H1 (cell line): ENCODE results near the gene NLRC5. TPM values are rescaled to one million over a fixed set of nuclear protein-coding genes. Genes with fewer than 3 reads are reported as not detected.

ENCODE experiments used
- CTCF ChIA-PET: fragments of 300-600 bp; sonication (Branson Sonifier 250); formaldehyde crosslinking; loops from one replicate; lab custom pipeline; 2021; ENCODE audit not compliant: partially characterized antibody; lab: Charles Lee
- POLR2A ChIA-PET: fragments of 300-600 bp; sonication (Branson Sonifier 250); formaldehyde crosslinking; loops from one replicate; lab custom pipeline; 2021; ENCODE audit warnings: inconsistent platforms; ENCODE audit not compliant: partially characterized antibody; lab: Charles Lee
- DNase-seq, 2 experiments: peaks; one replicate each; pipeline versions ENCODE4 v3.0.0 to v3.0.0-alpha.2; 2010 to 2022; ENCODE audit warnings: low spot score in 2 of 2, low read depth in 1 of 2, mixed read lengths in 1 of 2
- FAIRE-seq: peaks from 2 replicates; lab custom pipeline; 2011; peaks lifted over from hg19 to GRCh38; lab: Jason Lieb, UNC
- H2AFZ ChIP-seq: 2 replicates; pipeline ENCODE4 v1.8.1; 2012; ENCODE audit warnings: low read length, inconsistent platforms
- H2AK5ac ChIP-seq: 2 replicates; pipeline ENCODE4 v1.6.1; 2013; ENCODE audit warnings: low read depth, low read length
- H2BK120ac ChIP-seq: replicated peaks from 2 replicates; pipeline ENCODE3; 2013; ENCODE audit warnings: low read depth, low read length, inconsistent platforms
- H2BK12ac ChIP-seq: 2 replicates; pipeline ENCODE4 v1.6.1; 2013; ENCODE audit warnings: low read depth, low read length
- H2BK15ac ChIP-seq: 2 replicates; pipeline ENCODE4 v1.6.1; 2013; ENCODE audit warnings: low read length
- H2BK20ac ChIP-seq: 2 replicates; pipeline ENCODE4 v1.6.1; 2013; ENCODE audit warnings: low read length
- H2BK5ac ChIP-seq: 2 replicates; pipeline ENCODE4 v1.6.1; 2013; ENCODE audit warnings: low read depth, low read length
- H3K14ac ChIP-seq: 2 replicates; pipeline ENCODE4 v1.6.1; 2013; ENCODE audit warnings: inconsistent platforms; ENCODE audit not compliant: insufficient read length
- H3K18ac ChIP-seq: 2 replicates; pipeline ENCODE4 v1.6.1; 2013; ENCODE audit warnings: low read length; ENCODE audit errors: extremely low read depth
- H3K23ac ChIP-seq: 2 replicates; pipeline ENCODE4 v1.6.1; 2013; ENCODE audit warnings: inconsistent platforms; ENCODE audit not compliant: insufficient read length
- H3K23me2 ChIP-seq: 2 replicates; pipeline ENCODE4 v1.6.1; 2013; ENCODE audit warnings: low read depth, low read length
- H3K27ac ChIP-seq: 2 replicates; pipeline ENCODE4 v1.6.1; 2011; ENCODE audit warnings: low read depth, low read length, inconsistent platforms
- H3K27me3 ChIP-seq, 4 experiments: replicated peaks in 1 of 4; 1 replicate in 1 of 4; 2 replicates in 3 of 4; pipeline versions ENCODE4 v1.6.1 to v1.8.1; 2011 to 2013; ENCODE audit warnings: low read length in 3 of 4, mild to moderate bottlenecking in 3 of 4, inconsistent platforms in 2 of 4, mixed read lengths in 2 of 4, moderate library complexity in 1 of 4; ENCODE audit not compliant: control insufficient read depth in 3 of 4, insufficient read depth in 3 of 4; ENCODE audit errors: extremely low read depth in 1 of 4
- H3K36me3 ChIP-seq, 4 experiments: 2 replicates each; pipeline versions ENCODE4 v1.6.1 to v1.8.1; 2011 to 2013; ENCODE audit warnings: mild to moderate bottlenecking in 4 of 4, low read length in 3 of 4, moderate library complexity in 2 of 4, control low read depth in 1 of 4, inconsistent platforms in 1 of 4; ENCODE audit not compliant: insufficient read depth in 4 of 4, control insufficient read depth in 2 of 4
- H3K4ac ChIP-seq: replicated peaks from 2 replicates; pipeline ENCODE3; 2013; ENCODE audit warnings: low read length, low read depth, mixed read lengths, inconsistent platforms; ENCODE audit not compliant: insufficient read length
- H3K4me1 ChIP-seq, 4 experiments: replicated peaks in 1 of 4; 1 replicate in 1 of 4; 2 replicates in 3 of 4; pipeline versions ENCODE4 v1.6.1 to v1.8.1; 2011 to 2013; ENCODE audit warnings: low read length in 3 of 4, inconsistent platforms in 2 of 4, mixed read lengths in 1 of 4; ENCODE audit not compliant: insufficient read depth in 4 of 4, control insufficient read depth in 3 of 4
- H3K4me2 ChIP-seq, 2 experiments: 2 replicates each; pipeline versions ENCODE4 v1.6.1 to v1.8.1; 2011 to 2013; ENCODE audit warnings: low read depth in 2 of 2, low read length in 2 of 2, control low read depth in 1 of 2, inconsistent platforms in 1 of 2, mild to moderate bottlenecking in 1 of 2; ENCODE audit not compliant: insufficient read depth in 1 of 2
- H3K4me3 ChIP-seq, 4 experiments: fragments of 200-600, 300-600 bp in 1 of 4; sonication (generic), shearing (Covaris generic), sonication (Bioruptor Twin) in 1 of 4; 2 replicates each; pipeline versions ENCODE4 v1.5.1 to v1.8.1; 2011 to 2016; ENCODE audit warnings: low read length in 4 of 4, low read depth in 3 of 4, control low read depth in 2 of 4, inconsistent platforms in 2 of 4, mild to moderate bottlenecking in 2 of 4, mixed read lengths in 1 of 4, moderate library complexity in 1 of 4; ENCODE audit not compliant: insufficient read depth in 2 of 4; ENCODE audit errors: extremely low read depth in 1 of 4
- H3K56ac ChIP-seq: replicated peaks from 2 replicates; pipeline ENCODE3; 2013; ENCODE audit warnings: low read depth, mild to moderate bottlenecking, mixed read lengths, low read length, inconsistent platforms; ENCODE audit not compliant: insufficient read length
- H3K79me1 ChIP-seq: 2 replicates; pipeline ENCODE4 v1.6.1; 2013; ENCODE audit warnings: low read depth, low read length, control low read depth
- H3K79me2 ChIP-seq, 2 experiments: 2 replicates each; pipeline versions ENCODE4 v1.6.1 to v1.8.1; 2012 to 2013; ENCODE audit warnings: low read length in 2 of 2, mild to moderate bottlenecking in 2 of 2, inconsistent platforms in 1 of 2; ENCODE audit not compliant: insufficient read depth in 2 of 2, control insufficient read depth in 1 of 2
- H3K9ac ChIP-seq, 4 experiments: replicated peaks in 1 of 4; 1 replicate in 1 of 4; 2 replicates in 3 of 4; pipeline versions ENCODE4 v1.6.1 to v1.8.1; 2011 to 2013; ENCODE audit warnings: low read depth in 3 of 4, low read length in 3 of 4, control low read depth in 2 of 4, mild to moderate bottlenecking in 2 of 4, moderate library complexity in 2 of 4, inconsistent platforms in 1 of 4; ENCODE audit errors: extremely low read depth in 1 of 4
- H3K9me3 ChIP-seq, 2 experiments: 2 replicates each; pipeline versions ENCODE4 v1.6.1 to v1.8.1; 2012 to 2013; ENCODE audit warnings: mild to moderate bottlenecking in 2 of 2, moderate library complexity in 2 of 2, control low read depth in 1 of 2, inconsistent platforms in 1 of 2, low read depth in 1 of 2, low read length in 1 of 2, mixed read lengths in 1 of 2; ENCODE audit not compliant: insufficient read depth in 2 of 2
- H4K20me1 ChIP-seq, 2 experiments: replicated peaks in 1 of 2; 2 replicates each; pipeline versions ENCODE3 to v1.8.1; 2011 to 2013; ENCODE audit warnings: inconsistent platforms in 2 of 2, low read length in 2 of 2, mild to moderate bottlenecking in 1 of 2; ENCODE audit not compliant: insufficient read depth in 2 of 2, control insufficient read depth in 1 of 2
- H4K5ac ChIP-seq: 2 replicates; pipeline ENCODE4 v1.6.1; 2013; ENCODE audit warnings: low read length, low read depth, mixed read lengths, inconsistent platforms; ENCODE audit not compliant: insufficient read length
- H4K8ac ChIP-seq: 2 replicates; pipeline ENCODE4 v1.8.0; 2013; ENCODE audit warnings: mild to moderate bottlenecking, moderate library complexity, low read length, inconsistent platforms; ENCODE audit not compliant: insufficient read depth; ENCODE audit errors: extremely low read depth
- H4K91ac ChIP-seq: replicated peaks from 2 replicates; pipeline ENCODE3; 2013; ENCODE audit warnings: low read length, mixed read lengths, inconsistent platforms; ENCODE audit not compliant: insufficient read length
- CTCF ChIP-seq, 3 experiments: IDR thresholded peaks; 1 replicate in 2 of 3; 2 replicates in 1 of 3; pipeline versions ENCODE4 v1.5.1 to v1.6.1; 2011; ENCODE audit warnings: low read length in 3 of 3, mild to moderate bottlenecking in 3 of 3, inconsistent platforms in 2 of 3, low read depth in 1 of 3, moderate library complexity in 1 of 3; ENCODE audit not compliant: insufficient read depth in 1 of 3; ENCODE audit errors: control extremely low read depth in 1 of 3
- KDM1A ChIP-seq: fragments of 200-600, 300-600 bp; sonication (generic); IDR thresholded peaks from 2 replicates; pipeline ENCODE4 v1.7.1; 2016; ENCODE audit warnings: mild to moderate bottlenecking, low read length, borderline replicate concordance
- PHF8 ChIP-seq: fragments of 200-600 bp; sonication (generic); conservative IDR thresholded peaks from 2 replicates; pipeline ENCODE4 v1.7.1; 2012; ENCODE audit warnings: low read depth, mild to moderate bottlenecking, inconsistent platforms, low read length, moderate library complexity
- SP2 ChIP-seq: IDR thresholded peaks from 2 replicates; pipeline ENCODE4 v1.6.1; 2012; ENCODE audit warnings: mild to moderate bottlenecking, low read length, inconsistent platforms
- WGBS, 2 experiments: shearing (Covaris generic) in 1 of 2; methylation state at CpG; one replicate each; pipeline versions ENCODE4 v1.1.6 to v1.1.7; 2013 to 2015; ENCODE audit warnings: low lambda C conversion rate in 2 of 2, mixed read lengths in 2 of 2, inconsistent platforms in 1 of 2, low coverage in 1 of 2, missing lambda C conversion rate in 1 of 2; ENCODE audit not compliant: insufficient replicate concordance in 2 of 2, insufficient coverage in 1 of 2, insufficient read length in 1 of 2; ENCODE audit errors: extremely low coverage in 1 of 2, missing lambda C conversion rate in 1 of 2; 5-methylcytosine and 5-hydroxymethylcytosine counted together
- polyA plus RNA-seq, 7 experiments: library from polyadenylated mRNA; depleted of rRNA in 3 of 7; stranded (reverse) in 5 of 7; unstranded in 2 of 7; fragments of >200 nt in 5 of 7; fragments of 200-250 nt in 2 of 7; gene quantifications; 1 replicate in 5 of 7; 2 replicates in 1 of 7; 4 replicates in 1 of 7; pipeline versions ENCODE4 v1.2.1 to v1.2.3, GENCODE V29; 2011 to 2013; ENCODE audit warnings: missing spikeins in 2 of 7, mixed read lengths in 2 of 7
- total RNA-seq: library from RNA; stranded (reverse); fragmentation: NEBNext Ultra II Directional; extraction: Animal tissue kit (Norgen Biotek cat#: 25700); gene quantifications from 2 replicates; pipeline ENCODE4 v1.2.1, GENCODE V29; 2021

The NLRC5 gene
- total and polyA plus RNA-seq, 2 of the 8 experiments (the other 6 are each of a cell fraction or from before 2014, with no cell fraction given): 2.2 to 3.2 TPM

GRCh38 chr16:57104706-57105105 lies 115.3 kb downstream of the NLRC5 start:
- Histone ChIP-seq H3K79me1 (peaks cover 5% of the 10 kb centered on the region; the same call in 1 of the 2 replicates), H4K8ac (no peak overlapping the region), H2BK20ac (peak overlapping the region; percentile 82; the same call in 1 of the 2 replicates), H3K23me2 (no peaks in the 10 kb centered on the region), H3K14ac (no peak overlapping the region), H3K27ac (no peak overlapping the region), H3K4me2 (no peak overlapping the region), H3K9me3 (no peaks in the 10 kb centered on the region), H4K5ac (no peak overlapping the region), H4K91ac (peak overlapping the region; percentile 52), H4K20me1 (no peaks in the 10 kb centered on the region), H3K79me2 (no peaks in the 10 kb centered on the region), H3K9ac (no peak overlapping the region), H2BK15ac (peak overlapping the region; percentile 98), H3K27me3 (no peaks in the 10 kb centered on the region), H2AK5ac (0 out of 2 replicates have a peak overlapping the region, but pooled peaks have one; percentile 53), H2BK120ac (no peak overlapping the region), H2BK5ac (no peak overlapping the region), H3K18ac (0 out of 2 replicates have a peak overlapping the region, but pooled peaks have one; percentile 4), H3K23ac (no peak overlapping the region), H3K36me3 (no peaks in the 10 kb centered on the region), H3K4me3 (no peak overlapping the region), H2BK12ac (no peak overlapping the region; the same call in 1 of the 2 replicates), H3K4me1 (peaks cover 3 to 13% (median 9%) of the 10 kb centered on the region in 4 experiments), H2AFZ (no peak overlapping the region), H3K56ac (no peak overlapping the region), H3K4ac (no peak overlapping the region)
- DNase-seq (no peak), FAIRE-seq (no peak)
- TF ChIP-seq KDM1A (peak; percentile 71; the same call in 1 of the 2 replicates), CTCF (IDR thresholded peaks at IDR 0.05; ENCODE audit: control extremely low read depth in 1 of 3, insufficient read depth in 1 of 3, low read depth in 1 of 3, low read length in 3 of 3) (no peak), PHF8 (no peak), SP2 (no peak)
- CTCF ChIA-PET: interaction anchor here (0.7 to 13.6 kb wide), 5 partner anchors 11 to 64 kb away, joined by 3 to 100 read pairs (median 5); partner anchors contain the start of gene CPNE2
- WGBS, 2 experiments: 85% methylated on average over 3 of the region's 3 CpGs; no CpG with 5 or more reads in 1 of the 2 experiments
- POLR2A ChIA-PET: interaction anchor here (1.2 to 1.4 kb wide), 2 partner anchors 9 to 40 kb away, joined by 4 read pairs; no protein-coding TSS in a partner anchor
